Glutamatergic neuron (in vitro differentiated cells): ENCODE results near the gene ENTPD1. TPM values are rescaled to one million over a fixed set of nuclear protein-coding genes. Genes with fewer than 3 reads are reported as not detected.
A peak's percentile ranks its signal among the peaks of the same experiment; 100 is the strongest.

Experiments
- DNase-seq: peaks from one replicate; pipeline ENCODE4 v3.0.0; 2022
- H3K27ac Mint-ChIP-seq: one replicate; pipeline ENCODE4 v1.8.0; 2020; ENCODE audit warnings: mild to moderate bottlenecking, mixed read lengths, inconsistent platforms; ENCODE audit not compliant: unreplicated experiment
- H3K27me3 Mint-ChIP-seq: one replicate; pipeline ENCODE4 v1.8.0; 2020; ENCODE audit warnings: mild to moderate bottlenecking, moderate library complexity, mixed read lengths, inconsistent platforms; ENCODE audit not compliant: unreplicated experiment
- H3K36me3 Mint-ChIP-seq: one replicate; pipeline ENCODE4 v1.8.0; 2020; ENCODE audit warnings: mild to moderate bottlenecking, mixed read lengths, inconsistent platforms; ENCODE audit not compliant: unreplicated experiment
- H3K4me1 Mint-ChIP-seq: one replicate; pipeline ENCODE4 v1.8.0; 2020; ENCODE audit warnings: mild to moderate bottlenecking, low read depth, mixed read lengths, inconsistent platforms; ENCODE audit not compliant: unreplicated experiment
- H3K4me3 Mint-ChIP-seq: one replicate; pipeline ENCODE4 v1.8.0; 2020; ENCODE audit warnings: mild to moderate bottlenecking, mixed read lengths, inconsistent platforms; ENCODE audit not compliant: unreplicated experiment
- H3K9me3 Mint-ChIP-seq: one replicate; pipeline ENCODE4 v1.8.0; 2020; ENCODE audit warnings: mild to moderate bottlenecking, moderate library complexity, mixed read lengths, inconsistent platforms; ENCODE audit not compliant: unreplicated experiment
- CTCF ChIP-seq: fragments of 200-600 bp; sonication (generic); IDR thresholded peaks from one replicate; pipeline ENCODE4 v1.5.0; 2021; ENCODE audit not compliant: partially characterized antibody, unreplicated experiment
- total RNA-seq: library from RNA; stranded (reverse); fragmentation: NEBNext Ultra II Directional; extraction: Animal tissue kit (Norgen Biotek cat#: 25700); gene quantifications from one replicate; pipeline ENCODE4 v1.2.1, GENCODE V29; 2021; ENCODE audit not compliant: unreplicated experiment

ENTPD1 gene
- total RNA-seq, 1 donor from 2014 or later, result not detected

GRCh38 chr10:95860166-95860940 lies 104.4 kb downstream of the ENTPD1 start:
- TF ChIP-seq CTCF, result no peak
- Mint-ChIP-seq H3K27ac (no peak overlapping the region), H3K9me3 (peaks cover 1% of the 10 kb centered on the region), H3K4me3 (no peak overlapping the region), H3K4me1 (peaks cover 8% of the 10 kb centered on the region), H3K27me3 (no peaks in the 10 kb centered on the region), H3K36me3 (no peaks in the 10 kb centered on the region)
- no peak for DNase-seq

- H3K4me3 Mint-ChIP-seq, result no peak overlapping the region
- no peaks in the 10 kb centered on the region for H3K36me3 Mint-ChIP-seq
- DNase-seq, result no peak
- peaks cover 1% of the 10 kb centered on the region for H3K9me3 Mint-ChIP-seq
- H3K4me1 Mint-ChIP-seq, result peaks cover 8% of the 10 kb centered on the region
- H3K27me3 Mint-ChIP-seq, result no peaks in the 10 kb centered on the region
- H3K27ac Mint-ChIP-seq, result no peak overlapping the region
- TF ChIP-seq CTCF, result no peak
Measured at GRCh38 chr10:95861386-95861785, 105.4 kb downstream of the ENTPD1 start.

- Mint-ChIP-seq H3K27me3 (no peaks in the 10 kb centered on the region), H3K4me3 (no peak overlapping the region), H3K27ac (no peak overlapping the region), H3K9me3 (peaks cover 1% of the 10 kb centered on the region), H3K36me3 (no peaks in the 10 kb centered on the region), H3K4me1 (peaks cover 8% of the 10 kb centered on the region)
- DNase-seq, result peak; percentile 20
- TF ChIP-seq CTCF, result peak; percentile 15
Measured at GRCh38 chr10:95864906-95865813, 109.2 kb downstream of the ENTPD1 start.

- Mint-ChIP-seq H3K4me3 (no peak overlapping the region), H3K27ac (no peak overlapping the region), H3K4me1 (peaks cover 8% of the 10 kb centered on the region), H3K36me3 (no peaks in the 10 kb centered on the region), H3K27me3 (no peaks in the 10 kb centered on the region), H3K9me3 (peaks cover 1% of the 10 kb centered on the region)
- no peak for TF ChIP-seq CTCF
- DNase-seq, result no peak
Measured at GRCh38 chr10:95865814-95866466, 110.0 kb downstream of the ENTPD1 start.
